Choroid plexus epithelial cell (primary cell): Measurements from ENCODE around the gene MIPEP.
A peak's percentile ranks its signal among the peaks of the same experiment; 100 is the strongest.
"Not testable (repeated sequence)": the region's sequence is repeated elsewhere in the genome, so short reads cannot be mapped to it uniquely, and the experiment has no call there.

Experiments used
- DNase-seq: peaks from one replicate; pipeline ENCODE4 v3.0.0-alpha.2; 2010; ENCODE audit warnings: low read depth
- H3K4me3 ChIP-seq: 2 replicates; pipeline ENCODE4 v1.5.1; 2011; ENCODE audit warnings: low read depth, mild to moderate bottlenecking, control low read depth, low read length, moderate library complexity
- TF ChIP-seq, protein P1 (sequence below): conservative IDR thresholded peaks from 2 replicates; pipeline ENCODE4 v1.5.1; 2011; ENCODE audit warnings: low read depth, mild to moderate bottlenecking, control low read depth, inconsistent platforms, low read length, moderate library complexity

Gene MIPEP

DNA sequence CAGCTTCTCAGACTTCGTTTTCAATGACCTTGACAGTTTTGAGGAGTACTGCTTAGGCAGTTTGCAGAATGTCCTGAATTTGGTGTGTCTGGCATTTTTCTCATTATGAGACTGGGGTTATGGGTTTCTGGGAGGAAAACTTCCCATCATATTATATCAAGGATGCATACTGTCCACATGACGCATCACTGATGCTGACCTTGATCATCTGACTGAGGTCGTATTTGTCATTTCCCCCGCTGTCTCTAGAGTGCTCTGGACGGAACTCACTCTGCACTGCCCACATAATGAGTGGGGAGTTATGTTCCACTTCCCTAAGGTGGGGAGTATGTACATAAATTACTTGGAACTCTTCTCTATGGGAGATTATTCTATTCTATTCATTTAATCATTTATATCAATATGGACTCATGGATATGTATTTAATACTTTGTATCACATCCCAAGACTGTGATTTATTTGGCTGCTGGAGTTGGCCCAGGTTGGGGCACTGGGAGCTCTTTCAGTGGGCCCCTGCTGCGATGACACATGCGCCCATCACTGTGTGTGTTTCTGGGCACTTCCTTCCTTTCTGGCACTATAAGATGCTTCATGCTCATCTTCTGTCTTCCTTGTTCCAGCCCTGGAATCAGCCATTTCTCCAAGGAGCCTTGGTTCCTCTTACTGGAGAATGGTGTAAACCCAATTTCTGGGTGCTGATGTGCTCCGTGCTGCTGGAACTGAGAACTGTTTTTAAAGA, 138.6 kb downstream of the MIPEP start:
- TF ChIP-seq, protein P1, sequence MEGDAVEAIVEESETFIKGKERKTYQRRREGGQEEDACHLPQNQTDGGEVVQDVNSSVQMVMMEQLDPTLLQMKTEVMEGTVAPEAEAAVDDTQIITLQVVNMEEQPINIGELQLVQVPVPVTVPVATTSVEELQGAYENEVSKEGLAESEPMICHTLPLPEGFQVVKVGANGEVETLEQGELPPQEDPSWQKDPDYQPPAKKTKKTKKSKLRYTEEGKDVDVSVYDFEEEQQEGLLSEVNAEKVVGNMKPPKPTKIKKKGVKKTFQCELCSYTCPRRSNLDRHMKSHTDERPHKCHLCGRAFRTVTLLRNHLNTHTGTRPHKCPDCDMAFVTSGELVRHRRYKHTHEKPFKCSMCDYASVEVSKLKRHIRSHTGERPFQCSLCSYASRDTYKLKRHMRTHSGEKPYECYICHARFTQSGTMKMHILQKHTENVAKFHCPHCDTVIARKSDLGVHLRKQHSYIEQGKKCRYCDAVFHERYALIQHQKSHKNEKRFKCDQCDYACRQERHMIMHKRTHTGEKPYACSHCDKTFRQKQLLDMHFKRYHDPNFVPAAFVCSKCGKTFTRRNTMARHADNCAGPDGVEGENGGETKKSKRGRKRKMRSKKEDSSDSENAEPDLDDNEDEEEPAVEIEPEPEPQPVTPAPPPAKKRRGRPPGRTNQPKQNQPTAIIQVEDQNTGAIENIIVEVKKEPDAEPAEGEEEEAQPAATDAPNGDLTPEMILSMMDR: no peak
- peak; percentile 69 for DNase-seq

GRCh38 chr13:23749288-23749873, 139.8 kb downstream of the MIPEP start:
- TF ChIP-seq, protein P1: no peak
- no peak for DNase-seq
- H3K4me3 ChIP-seq: no peak overlapping the region

More for the DNA sequence above, 138.6 kb downstream of the MIPEP start:
- no peak overlapping the region for H3K4me3 ChIP-seq

DNA sequence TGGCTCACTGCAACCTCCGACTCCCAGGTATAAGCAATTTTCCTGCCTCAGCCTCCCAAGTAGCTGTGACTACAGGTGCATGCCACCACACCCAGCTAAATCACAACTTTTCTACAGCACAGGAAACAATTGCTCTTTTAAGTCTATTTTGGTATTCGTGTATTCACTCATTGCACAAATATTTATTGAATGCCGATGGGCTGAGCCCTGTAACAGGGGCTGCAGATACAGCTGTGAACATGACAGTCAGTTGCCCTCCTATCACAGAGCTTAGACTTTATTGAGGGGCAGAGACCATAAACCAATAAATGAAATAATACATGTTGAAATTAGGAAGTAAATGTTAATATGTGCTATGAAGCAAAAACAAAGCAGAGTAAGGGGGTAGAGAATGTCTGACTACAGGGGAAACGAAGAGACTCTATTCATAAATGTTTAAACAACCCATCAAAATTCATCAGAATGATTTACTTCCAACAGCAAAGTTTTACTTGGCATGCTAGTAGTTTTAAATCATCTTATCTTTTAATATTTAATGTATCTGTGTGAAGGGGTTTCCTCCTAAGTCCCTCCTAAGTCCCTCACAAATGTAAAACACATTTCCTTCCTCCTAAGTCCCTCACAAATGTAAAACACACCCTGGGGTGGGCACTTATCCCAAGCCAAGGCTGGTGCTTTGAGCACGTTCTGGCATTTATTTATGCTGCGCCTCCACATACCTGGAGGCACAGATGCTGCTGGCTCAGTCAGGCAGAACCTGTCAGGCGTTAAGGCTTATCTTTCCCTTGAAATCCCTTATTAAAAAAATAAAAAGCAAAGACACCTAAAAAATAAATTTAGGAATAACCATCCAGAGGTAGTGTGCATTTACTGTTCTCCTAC, 140.8 kb downstream of the MIPEP start:
- no peak overlapping the region for H3K4me3 ChIP-seq
- no peak for DNase-seq
- TF ChIP-seq, protein P1: no peak

DNA sequence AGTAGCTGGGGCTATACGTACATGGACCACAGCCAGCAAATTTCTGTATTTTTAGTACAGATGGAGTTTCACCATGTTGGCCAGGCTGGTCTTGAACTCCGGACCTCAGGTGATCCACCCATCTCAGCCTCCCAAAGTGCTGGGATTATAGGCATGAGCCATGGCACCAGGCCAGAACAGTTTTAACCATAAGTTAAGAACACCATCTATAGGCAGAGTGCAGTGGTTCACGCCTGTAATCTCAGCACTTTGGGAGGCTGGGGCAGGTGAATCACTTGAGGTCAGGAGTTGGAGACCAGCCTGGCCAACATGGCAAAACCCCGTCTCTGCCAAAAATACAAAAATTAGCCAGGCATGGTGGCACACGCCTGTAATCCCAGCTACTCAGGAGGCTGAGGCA, 143.1 kb downstream of the MIPEP start:
- DNase-seq, H3K4me3 ChIP-seq: not testable (repeated sequence)

DNA sequence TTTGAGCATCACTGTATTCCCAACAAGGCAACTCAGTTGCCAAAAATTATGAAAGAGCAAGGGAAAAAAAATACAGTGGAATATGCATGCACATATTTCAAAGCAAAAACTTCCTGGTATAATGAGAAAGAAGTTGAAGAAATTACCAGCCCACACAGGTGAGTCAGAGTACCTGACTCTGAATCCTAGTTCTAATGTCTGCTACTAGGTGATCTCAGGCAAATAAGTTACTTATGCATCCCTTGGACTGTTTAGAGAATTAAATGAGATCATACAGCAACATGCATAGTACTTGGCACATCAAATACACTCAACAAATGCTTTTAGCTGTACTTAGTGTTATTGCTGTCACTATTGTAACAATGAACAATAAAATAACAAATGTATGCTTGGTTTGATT, 144.9 kb downstream of the MIPEP start:
- no peak overlapping the region for H3K4me3 ChIP-seq
- DNase-seq: no peak
- TF ChIP-seq, protein P1: no peak

DNA sequence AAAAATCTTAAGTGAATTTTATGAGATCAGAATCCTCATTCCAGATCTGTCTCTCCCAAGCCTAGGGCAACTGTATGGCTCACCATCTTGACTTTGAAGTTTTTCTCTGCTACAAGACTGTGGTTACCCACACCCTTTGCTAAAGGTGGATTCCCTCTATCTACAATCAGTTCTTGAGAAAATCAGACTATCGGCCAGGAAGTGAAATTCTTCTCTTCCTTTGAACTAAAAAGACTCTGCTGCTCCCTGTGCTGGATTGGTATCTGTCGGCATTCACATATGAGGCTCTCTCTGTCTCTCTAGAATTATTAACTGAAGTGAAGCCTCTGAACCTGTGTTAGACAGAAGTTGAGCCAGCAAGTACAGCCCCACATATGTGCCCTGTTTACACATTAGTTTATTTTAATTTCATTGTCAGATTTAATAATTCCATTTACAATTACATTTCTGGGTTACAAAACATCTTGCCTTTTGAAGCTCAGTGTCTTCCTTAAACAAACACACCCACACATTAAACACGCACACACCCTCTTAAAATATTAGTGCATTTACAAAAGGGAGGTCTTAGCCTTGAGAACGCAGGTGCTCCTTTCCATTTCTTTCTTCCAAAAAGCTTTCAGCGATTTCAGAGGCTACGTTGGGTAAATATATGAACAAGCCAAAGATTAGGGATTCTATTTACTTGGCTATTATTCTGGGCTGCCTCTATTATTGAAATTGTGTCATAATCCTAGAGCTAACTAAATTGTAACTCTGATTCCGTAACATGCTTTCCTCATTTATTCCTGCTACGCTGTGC, 145.7 kb downstream of the MIPEP start:
- no peak overlapping the region for H3K4me3 ChIP-seq
- TF ChIP-seq, protein P1: no peak
- no peak for DNase-seq
